Activated CD8-positive, alpha-beta memory T cell treated with anti-CD3 and anti-CD28 coated beads for 1 hour (primary cell): Measurements from ENCODE around the gene KAT7.

Experiments
- DNase-seq, 2 donors: peaks; one replicate each; pipeline ENCODE4 v3.0.0-alpha.2; 2020; ENCODE audit warnings: low read depth in 1 of 2; ENCODE audit errors: extremely low read depth in 1 of 2

KAT7 gene

DNA sequence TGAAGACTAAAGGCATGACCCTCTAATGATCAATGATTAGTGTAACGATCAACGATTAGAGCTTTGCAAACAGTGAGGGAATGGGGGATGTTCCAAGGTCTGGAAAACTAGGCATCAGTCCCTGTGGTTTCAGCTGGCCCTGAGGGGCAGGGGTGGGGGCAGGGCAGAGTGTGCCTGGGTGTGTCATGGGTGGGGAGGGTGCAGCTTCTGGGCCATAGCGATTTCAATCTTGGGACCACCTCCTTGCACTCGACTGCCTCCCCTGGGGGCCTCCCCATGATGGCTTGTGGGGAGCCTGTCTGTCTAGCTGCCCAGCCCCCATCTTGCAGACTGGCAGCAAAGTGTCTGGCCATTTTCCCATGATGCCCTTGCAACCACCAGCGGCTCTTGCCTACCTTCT lies 51.0 kb downstream of the KAT7 start:
- no peak for DNase-seq

- DNase-seq, result no peak
These were observed 53.1 kb downstream of the KAT7 start for GRCh38 chr17:49841548-49841947.

DNA sequence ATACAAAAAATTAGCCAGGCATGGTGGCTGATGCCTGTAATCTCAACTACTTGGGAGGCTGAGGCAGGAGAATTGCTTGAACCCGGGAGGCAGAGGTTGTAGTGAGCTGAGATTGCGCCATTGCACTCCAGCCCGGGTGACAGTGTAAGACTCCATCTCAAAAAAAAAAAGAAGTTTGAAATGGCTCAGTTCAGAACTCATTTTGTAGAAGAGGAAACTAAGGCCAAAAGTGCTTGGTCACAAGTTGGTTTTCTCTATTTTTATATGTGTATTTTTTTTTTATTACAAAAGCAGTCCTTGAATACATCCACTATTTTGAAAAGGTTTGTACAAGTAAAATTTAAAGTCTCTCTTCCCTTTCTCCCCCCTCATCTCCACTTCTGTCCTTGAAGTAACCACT lies 53.9 kb downstream of the KAT7 start:
- no peak for DNase-seq

DNA sequence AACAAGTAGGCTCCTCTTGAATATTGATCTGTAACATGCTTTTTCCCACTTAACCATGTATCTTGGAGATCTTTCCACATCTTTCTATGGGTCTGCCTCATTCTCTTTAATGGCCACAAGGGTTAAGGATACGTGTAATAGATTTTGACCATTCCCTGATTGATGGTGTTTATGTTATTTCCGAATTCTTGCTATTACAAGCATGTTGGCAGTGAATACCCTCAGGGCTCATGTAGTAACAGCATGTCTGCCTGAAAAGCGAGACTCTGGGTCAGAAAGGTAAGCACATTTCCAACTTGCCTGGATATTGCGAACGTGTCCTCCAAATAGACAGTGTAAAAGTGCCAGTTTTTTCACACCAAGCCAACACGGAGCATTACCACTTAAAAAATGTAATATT lies 54.4 kb downstream of the KAT7 start:
- no peak for DNase-seq

DNA sequence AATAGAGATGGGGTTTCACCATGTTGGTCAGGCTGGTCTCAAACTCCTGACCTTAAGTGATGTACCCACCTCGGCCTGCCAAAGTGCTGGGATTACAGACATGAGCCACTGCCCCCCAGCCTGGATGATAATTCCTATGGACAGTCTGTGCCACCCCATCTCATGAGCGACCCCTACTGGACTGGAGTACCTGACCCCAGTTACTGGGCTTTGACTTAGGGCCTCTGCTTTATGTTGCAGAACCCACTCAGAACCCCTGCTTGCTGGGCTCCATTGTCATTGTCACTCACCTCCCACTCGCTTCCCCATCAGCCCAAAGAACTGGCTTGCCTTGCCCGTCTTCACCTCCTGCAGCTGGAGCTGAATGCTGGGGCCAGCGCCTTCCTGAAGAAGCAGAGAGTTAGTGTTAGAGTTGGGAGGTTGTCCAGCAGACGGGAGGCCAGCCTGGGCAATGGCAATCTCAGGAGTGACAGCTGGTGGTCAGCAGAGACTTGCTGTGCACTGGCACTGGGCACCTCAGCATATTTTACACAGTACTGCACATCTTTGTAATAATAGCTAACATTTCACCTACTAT lies 55.4 kb downstream of the KAT7 start:
- DNase-seq, result no peak

DNA sequence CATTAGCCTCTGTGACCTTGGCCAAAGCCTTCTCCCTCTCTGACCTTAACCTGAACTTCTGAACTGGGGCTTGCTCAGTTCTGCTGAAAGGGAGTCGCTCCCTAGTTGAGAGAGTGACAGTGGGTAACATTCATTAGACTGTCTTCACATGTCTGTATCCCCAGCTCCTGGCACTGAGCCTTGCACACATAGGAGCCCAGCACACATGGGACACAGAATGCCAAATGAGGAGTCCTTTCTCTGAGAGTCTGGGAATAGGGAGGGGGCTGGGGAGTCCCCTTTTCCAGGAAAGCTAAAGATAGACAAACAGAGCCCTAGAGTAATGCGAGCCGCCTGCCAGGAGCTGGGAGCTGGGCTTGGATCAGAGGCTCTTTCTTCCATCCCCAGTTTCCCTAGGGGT lies 56.8 kb downstream of the KAT7 start:
- DNase-seq, result no peak

DNA sequence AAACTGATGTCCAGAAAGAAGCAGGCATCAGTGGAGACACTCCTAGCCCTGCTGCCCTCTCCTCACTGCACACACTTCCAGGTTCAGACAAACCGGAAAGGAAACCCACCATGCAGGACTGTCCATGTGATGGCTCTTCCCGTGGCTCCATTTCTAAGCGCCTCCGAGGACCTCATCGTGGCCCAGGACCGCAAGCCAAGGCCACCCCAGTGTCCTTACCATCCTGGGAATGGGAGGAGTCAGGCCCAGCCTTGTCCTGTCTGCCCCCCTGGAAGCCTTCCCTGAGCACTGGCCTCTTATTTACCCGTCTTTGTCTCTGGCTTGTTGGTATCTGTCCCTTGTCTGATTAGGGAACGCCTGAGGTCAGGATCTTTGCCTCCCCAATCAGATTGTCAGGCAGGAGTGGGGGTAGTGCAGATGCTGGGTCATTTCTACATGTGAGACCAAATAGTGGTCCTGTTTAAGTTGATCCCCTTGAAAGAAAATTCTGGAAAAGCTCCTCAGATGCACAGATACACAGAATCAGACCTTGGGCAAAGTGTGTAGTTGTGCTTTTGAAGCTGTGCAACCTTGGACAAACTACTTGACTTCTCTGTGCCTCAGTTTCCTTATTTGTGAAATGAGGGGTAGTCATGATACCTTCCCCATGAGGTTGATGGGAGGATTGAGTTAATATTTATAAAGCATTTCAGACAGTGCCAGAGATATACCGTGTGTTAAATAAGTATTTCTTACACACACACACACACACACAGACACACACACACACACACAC lies 58.6 kb downstream of the KAT7 start:
- no peak for DNase-seq

GRCh38 chr17:49848019-49848473 lies 59.6 kb downstream of the KAT7 start, which contains the start of gene TAC4:
Gene TAC4 (minus strand): TSS chr17:49848069. CDS start chr17:49848017, 52 bp downstream.
- DNase-seq, result no peak

DNA sequence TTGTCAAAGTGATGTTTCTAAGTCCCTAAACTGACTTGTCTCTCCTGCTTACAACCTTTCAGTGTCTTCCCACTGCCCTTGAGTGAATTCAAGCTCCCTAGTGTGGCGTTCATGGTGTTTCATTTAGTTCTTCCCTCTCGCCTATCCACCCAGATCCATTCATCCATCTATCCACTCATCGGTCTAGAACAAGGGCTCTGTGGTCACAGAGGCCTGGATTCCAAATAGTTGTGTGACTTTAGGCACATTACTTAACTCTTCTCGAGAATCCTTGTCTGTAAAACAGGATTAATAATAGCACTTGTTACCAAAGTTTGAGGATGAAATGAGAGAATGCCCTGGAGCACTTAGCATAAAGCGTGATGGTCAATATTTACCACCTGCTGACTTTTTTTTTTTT lies 60.3 kb downstream of the KAT7 start:
- no peak for DNase-seq

GRCh38 chr17:49850218-49850610 lies 61.7 kb downstream of the KAT7 start:
- no peak for DNase-seq

DNA sequence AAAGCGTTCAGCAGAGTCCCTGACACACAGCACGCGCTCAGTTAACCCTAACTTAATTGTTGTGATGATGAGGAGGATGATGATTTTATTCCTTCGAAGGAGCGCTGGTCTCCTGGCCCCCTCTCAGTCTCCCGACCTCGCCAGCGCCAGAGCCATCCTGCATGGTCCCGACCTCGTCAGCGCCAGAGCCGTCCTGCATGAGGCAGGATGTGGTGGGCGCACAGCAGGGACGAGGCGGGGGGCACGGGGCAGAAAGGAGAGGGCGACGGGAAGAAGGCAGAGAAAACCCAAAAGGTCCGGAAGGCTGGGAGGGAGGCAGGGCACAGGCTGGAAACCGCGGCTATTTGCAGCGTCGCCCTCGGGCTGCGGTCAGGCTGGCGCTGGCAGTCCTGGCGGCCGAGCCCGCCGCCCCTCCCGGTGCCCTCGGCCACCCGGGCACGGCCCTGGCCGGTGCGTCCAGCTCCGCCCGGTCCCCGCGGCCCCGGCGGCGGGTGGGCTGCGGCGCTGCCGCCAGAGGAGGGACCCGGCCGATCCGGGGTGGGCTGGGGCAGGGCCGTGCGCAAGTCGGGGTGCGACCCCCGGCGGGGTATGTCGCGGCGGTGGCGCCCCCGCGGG lies 62.4 kb downstream of the KAT7 start:
- DNase-seq, result no peak

- DNase-seq, result peak; percentile 19 to 58
These were observed 63.2 kb downstream of the KAT7 start for GRCh38 chr17:49851387-49852291.

- no peak for DNase-seq
These were observed 65.1 kb downstream of the KAT7 start for GRCh38 chr17:49853470-49854015.

- DNase-seq, result no peak
These were observed 65.6 kb downstream of the KAT7 start for GRCh38 chr17:49854126-49854525.

GRCh38 chr17:49858796-49859195 lies 70.3 kb downstream of the KAT7 start:
- DNase-seq, result no peak

- DNase-seq, result no peak
These were observed 71.8 kb downstream of the KAT7 start for GRCh38 chr17:49859991-49860953.

DNA sequence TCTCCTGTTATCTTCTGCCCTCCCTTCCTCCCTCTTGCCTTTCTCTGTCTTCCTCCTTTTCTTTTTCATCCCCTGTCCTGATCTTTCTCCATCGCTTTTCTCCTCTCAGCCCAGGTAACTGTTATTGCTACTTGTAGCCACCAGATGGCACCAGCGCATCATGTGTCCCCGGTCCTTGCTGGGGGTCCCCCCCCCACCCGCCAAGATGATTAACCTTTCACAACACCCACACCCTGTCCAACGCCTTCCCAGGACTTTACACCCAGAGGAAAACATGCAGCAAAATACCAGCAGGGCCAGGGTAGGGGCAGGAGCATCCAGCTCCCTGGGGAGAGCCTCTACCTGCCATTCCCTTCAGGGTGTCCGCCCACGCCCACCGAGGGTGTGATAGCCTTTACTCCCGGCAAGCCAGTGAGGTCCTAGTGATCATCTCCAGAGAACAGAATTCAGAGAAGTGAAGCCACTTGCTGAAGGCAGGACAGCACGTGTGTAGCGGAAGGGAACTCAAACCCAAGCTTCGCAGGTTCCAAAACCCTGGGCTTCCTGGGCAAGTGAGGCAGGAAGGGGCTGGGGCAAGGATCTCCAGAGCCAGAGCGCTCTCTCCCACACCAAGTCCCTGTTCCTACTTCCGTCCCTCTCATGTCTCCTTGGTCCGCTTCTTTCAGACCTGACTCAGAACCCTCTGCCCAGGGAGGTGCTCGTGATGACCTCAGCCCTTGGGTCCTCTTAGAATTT lies 72.8 kb downstream of the KAT7 start:
- DNase-seq, result peak; percentile 23 to 41

GRCh38 chr17:49862781-49863331 lies 74.4 kb downstream of the KAT7 start:
- no peak for DNase-seq

DNA sequence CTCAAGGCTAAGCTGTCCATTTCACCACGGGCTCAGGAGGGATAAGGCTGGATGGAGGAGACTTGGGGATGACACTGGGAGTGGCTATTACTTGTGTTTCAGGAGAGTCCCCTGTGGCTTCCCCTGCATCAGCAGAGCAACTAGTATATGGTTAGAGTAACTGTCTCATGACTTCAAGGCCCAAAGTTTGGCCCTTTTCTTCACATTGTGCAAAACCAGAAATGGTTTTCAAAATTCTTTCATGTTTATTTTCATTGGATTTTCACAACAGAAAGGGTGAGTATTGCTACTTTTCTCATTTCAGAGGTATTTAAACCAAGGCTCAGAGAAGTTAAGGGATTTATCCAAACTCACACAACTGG lies 77.5 kb downstream of the KAT7 start:
- no peak for DNase-seq
